Islet precursor cell (in vitro differentiated cells): ENCODE results near the gene CD1D.
"Not testable (repeated sequence)": the region's sequence is repeated elsewhere in the genome, so short reads cannot be mapped to it uniquely, and the experiment has no call there.

ENCODE experiments used
- DNase-seq: peaks from one replicate; pipeline ENCODE4 v3.0.0-alpha.2; 2018

Gene CD1D

GRCh38 chr1:158180741-158181576 is at the start of gene CD1D:
TSS of gene CD1D (plus strand) at chr1:158180895. CDS start at chr1:158181102, 207 bp downstream.
- DNase-seq, result peak; percentile 78

DNA sequence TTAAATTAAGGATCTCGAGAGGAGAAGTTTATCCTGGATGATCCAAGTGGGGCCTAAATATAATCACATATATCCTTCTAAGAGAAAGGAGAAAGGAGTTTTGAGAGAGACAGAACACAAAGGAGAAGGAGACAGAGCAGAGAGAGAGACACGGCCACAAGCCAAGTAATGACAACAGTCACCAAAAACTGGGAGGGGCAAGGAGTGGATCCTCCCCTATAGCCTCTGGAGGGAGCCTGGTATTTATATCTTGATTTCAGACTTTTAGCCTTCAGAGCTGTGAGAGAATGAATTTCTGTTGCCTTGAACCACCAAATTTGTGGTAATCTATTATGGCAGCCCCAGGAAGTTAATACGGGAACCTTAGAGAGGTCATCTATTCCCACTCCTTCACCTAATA is 49.5 kb upstream of the CD1D start:
- peak; percentile 26 for DNase-seq

DNA sequence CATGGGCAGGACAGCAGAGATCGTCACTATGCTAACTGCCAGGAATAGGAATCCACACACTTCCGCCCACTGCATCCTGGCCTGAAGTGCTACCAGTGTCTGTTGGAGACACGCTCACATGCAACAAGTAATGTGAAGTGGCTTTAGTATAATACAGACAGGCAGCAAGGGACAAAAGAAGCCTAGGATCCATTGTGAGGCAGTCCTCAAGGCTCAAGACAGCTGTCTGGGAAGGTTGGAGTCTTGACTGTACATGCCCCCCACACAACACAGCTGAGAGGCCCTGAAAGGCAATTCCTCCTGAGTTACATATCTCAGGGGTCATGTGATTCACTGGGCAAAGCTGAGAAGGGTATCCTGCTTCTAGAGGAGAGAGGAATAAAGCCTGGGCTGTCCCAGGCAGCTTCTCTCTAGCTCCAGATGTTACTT is 39.9 kb upstream of the CD1D start:
- DNase-seq, result peak; percentile 37

- no peak for DNase-seq
These were observed 35.4 kb upstream of the CD1D start for GRCh38 chr1:158145173-158145719.

GRCh38 chr1:158146165-158146564 is 34.5 kb upstream of the CD1D start:
- DNase-seq, result no peak

GRCh38 chr1:158146739-158147138 is 34.0 kb upstream of the CD1D start:
- no peak for DNase-seq

GRCh38 chr1:158147401-158147800 is 33.3 kb upstream of the CD1D start:
- no peak for DNase-seq

DNA sequence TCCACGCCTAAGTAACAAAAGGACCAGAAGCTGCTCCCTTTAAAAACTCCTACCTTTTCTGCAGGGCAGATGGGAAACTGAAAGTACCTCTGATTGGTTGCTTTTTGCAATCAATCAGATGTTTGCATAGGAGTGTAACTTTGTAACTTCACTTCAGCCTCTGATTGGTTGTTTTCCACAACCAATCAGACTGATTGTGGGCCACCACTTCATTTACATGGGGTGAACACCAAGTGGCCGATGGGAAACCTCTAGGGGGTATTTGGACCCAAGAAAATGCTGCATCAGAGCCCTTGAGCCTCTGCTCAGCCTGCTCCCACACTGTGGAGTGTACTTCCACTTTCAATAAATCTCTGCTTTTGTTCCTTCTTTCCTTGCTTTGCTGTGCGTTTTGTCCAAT is 32.8 kb upstream of the CD1D start:
- DNase-seq, result no peak

- no peak for DNase-seq
These were observed 32.2 kb upstream of the CD1D start for GRCh38 chr1:158148468-158148867.

DNA sequence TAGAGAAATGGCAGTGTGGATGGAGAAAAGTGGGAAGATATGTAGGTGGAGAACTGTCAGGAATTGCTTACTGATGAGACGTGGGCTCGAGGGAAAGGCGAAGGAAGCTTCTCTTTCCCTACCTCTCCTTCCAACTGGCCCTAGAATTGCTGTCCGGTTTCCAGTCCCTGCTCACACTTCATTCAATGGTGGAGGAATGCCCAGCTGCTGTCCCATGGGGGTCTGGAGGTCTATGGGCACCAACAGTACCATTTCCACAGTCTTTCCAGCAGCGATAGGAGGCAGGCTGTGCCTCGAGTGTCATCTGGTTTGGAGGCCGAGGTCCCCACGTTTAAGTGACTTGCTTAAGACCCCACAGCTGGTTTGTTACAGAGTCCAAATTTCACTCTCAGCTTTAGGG is 31.5 kb upstream of the CD1D start:
- no peak for DNase-seq

- peak; percentile 92 for DNase-seq
These were observed 31.0 kb upstream of the CD1D start for GRCh38 chr1:158149577-158150269.

DNA sequence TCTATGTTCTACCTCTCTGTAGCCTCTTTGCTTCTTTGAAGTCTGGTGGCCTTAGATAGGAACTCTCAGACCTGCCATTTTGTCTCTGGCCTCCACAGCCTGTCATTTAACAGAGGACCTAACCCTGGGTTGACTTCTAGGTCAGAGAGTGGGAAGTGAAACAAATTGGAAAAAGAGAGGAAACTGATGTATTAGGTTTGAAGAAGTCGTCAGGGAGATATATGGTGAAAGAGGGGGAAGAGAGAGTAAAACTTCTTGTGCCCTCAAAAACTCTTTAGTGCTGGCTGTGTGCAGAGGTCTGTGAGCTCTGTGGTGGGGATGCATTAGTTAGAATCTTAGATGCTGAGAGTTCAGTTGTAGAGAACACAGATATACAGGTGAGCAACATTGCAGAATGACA is 30.2 kb upstream of the CD1D start:
- DNase-seq, result no peak

DNA sequence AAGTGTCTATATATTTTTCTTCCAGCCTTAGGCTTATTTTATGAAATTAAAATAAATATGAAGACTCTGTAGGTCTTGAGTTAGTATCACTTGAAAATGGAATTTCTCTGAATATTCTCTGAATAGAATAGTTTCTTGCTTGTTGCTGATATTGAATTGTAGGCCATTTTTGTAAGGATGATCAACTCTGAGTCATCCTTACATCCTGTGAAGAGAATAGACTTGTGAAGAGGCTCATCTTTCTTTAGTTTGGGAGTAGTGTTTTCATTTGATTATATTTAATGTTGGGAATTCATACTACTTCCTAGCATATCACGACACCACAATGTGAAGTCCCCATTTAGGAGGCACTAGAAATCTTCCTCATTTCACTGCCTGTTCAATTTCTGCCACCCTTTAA is 27.5 kb upstream of the CD1D start:
- no peak for DNase-seq

GRCh38 chr1:158153746-158154444 is 26.8 kb upstream of the CD1D start:
- DNase-seq, result no peak

DNA sequence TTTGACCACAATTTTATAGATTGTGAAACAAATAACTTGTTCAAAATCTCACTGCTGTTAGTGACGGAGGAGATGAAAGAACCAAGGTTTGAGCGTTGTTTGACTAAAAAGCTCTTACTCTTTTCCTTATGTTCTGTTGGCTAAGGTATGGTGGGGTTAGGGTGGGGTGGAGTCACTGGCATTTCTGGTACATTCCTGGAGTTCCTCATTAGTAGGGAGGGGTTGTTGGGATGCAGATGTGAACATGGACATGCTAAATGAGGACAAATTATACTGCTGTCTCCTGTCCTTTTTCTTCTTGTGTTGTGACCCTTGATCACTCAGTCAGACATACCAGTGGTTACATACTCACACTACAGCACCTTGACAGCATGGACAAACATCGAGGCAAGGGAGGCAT is 26.2 kb upstream of the CD1D start:
- peak; percentile 60 for DNase-seq

DNA sequence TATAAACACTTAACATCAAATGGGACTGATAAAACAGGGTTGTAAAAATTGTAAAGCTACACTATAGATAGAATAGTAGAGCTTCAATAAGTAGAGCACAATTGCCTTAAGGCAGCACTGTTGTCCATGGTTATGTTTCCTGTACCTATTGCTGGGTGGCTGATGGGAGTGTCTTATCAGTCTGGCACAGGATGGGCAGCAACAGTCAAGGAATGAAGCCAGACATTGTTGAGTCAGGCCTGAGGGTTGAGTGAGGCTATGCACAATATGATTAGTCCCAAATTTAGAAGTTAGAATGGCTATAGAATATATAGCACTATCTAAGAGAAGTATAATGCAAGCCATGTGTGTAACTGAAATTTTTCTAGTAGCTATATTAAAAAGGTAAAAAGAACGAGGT is 25.0 kb upstream of the CD1D start:
- DNase-seq, result no peak

GRCh38 chr1:158159597-158159996 is 21.1 kb upstream of the CD1D start:
- DNase-seq, result no peak

- DNase-seq, result no peak
These were observed 19.2 kb upstream of the CD1D start for GRCh38 chr1:158161446-158161845.

- no peak for DNase-seq
These were observed 17.4 kb upstream of the CD1D start for GRCh38 chr1:158163000-158163947.

DNA sequence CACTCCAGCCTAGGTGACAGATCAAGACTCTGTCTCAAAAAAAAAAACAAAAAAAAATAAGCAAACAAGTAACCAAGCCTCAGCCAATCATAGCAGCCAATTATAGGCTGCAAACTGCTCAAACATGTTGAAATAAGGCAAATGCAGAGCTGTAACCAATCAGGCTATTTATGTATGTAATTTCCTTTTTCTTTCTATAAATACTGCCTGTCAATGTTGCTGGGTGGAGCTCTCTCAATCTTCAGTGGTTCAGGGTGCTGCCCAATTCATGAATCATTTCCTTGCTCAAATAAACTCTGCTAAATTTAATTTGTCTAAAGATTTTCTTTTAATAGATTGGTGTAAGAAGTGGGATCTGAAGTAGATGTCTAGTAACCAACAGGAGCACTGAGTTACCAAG is 11.6 kb upstream of the CD1D start:
- no peak for DNase-seq

DNA sequence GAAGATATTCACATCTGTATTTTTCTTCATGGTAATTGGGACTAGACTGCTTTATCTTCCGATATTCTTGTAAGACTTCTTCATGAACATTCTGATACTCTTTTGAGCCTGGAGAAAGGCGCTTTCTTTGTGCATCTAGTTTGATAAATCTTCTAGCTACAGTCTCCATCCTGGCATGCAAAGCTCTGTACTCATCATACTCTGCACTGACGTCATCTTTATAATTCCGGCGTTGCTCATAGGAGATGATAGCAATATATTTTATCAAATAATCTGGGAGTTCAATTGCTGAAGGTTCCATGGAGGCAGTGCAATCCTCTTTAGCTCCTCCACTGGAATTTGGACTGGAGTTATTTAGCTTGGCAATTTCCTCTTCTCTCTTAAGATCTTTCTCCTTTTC is 4.8 kb upstream of the CD1D start:
- DNase-seq, result not testable (repeated sequence)

DNA sequence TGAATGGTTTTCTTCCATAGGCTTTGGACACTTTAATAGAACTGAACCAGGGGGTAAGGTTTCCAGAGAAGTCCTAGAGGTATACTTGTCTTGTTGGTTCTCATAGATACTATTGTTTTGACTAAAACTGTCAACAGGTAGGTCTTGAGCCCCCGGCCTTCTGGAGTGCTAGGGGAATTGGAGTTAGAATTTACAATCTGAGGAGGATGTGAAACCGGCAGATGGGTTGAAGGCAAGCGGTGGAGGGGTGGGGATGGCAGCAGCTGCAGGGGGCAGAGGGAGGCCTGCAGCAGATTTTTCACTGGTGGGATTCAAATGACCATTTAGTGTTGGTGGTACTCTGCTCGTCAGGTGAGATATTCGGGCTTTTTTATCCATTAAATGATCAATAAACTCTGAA is 4.3 kb upstream of the CD1D start:
- DNase-seq, result no peak
